ENCODE results near the gene SYMPK.

GRCh38 chr19:45801603-45802175 lies 61.3 kb downstream of the SYMPK start:
- no peak for TF ChIP-seq CTCF (IDR thresholded peaks at IDR 0.05)
- no peak for TF ChIP-seq EP300 (IDR thresholded peaks at IDR 0.05)
- TF ChIP-seq POLR2A (IDR thresholded peaks at IDR 0.05) = no peak

All from ovary (tissue), 3 donors.